NK-92 (cell line): ENCODE results near the gene ARGFX.
"Not testable (repeated sequence)": the region's sequence is repeated elsewhere in the genome, so short reads cannot be mapped to it uniquely, and the experiment has no call there.

Source experiments
- DNase-seq: peaks from one replicate; lab custom pipeline; 2025; ENCODE audit not compliant: unreplicated experiment; lab: John Stamatoyannopoulos, UW

ARGFX gene

DNA sequence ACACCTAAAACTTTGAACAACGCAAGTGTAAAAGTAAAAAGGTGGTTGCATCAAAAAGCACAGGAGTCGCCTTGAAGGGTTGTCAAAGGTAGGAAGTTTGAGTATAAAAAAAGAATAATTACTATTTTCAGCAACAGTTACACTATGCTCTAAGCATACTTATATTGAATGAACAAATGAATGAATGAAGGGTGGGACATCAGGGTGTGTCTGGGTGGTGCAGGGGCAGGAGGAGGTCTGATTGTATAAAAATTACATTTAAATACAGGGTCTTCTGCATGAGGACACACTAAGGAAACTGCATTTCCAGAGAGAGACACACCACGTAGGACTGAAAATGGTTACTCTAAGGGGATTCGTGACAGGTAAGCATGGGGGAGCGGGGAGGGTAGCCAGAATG lies at the start of gene ARGFX:
ARGFX (plus strand) TSS at position 301 of the 400 bp plus-strand sequence. CDS start 2,765 bp downstream, outside the sequence.
- DNase-seq, result no peak

- no peak for DNase-seq
Observed at GRCh38 chr3:121517953-121518655, 49.6 kb upstream of the ARGFX start.

DNA sequence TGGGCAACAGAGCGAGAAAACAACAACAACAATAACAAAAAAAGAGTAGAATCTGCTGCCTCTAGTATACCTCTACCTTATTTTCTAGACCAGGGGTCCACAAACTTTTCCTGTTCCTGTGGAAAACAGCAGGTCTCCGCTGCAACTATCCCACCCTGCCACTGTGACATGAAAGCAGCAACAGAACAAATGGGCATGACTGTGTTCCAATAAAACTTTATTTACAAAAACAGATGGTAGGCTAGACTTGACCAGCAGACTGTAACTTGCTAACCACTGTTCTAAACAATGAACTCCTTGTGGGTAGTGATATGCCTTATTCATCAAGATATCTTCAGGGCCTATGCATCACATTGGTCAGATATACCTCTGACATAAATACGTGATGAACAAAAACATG lies 47.2 kb upstream of the ARGFX start:
- DNase-seq, result no peak

DNA sequence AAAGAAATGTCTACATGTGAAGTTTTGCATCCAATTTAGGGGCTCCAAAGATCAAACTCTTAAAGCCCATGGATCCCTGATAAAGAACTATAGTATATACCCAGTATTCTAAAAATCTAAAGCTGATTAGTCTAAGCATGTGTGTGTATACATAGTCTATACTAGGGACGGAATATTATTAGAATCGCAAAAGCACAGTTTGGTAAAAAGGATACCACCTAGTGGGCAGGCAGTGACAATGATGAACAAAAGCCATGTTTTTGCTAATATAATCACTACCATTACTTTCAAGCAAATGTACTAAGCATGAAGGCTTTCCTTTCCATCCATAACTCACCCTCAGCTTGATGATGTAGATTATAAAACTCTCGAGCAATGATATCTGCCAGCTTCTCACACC lies 38.4 kb upstream of the ARGFX start:
- no peak for DNase-seq

DNA sequence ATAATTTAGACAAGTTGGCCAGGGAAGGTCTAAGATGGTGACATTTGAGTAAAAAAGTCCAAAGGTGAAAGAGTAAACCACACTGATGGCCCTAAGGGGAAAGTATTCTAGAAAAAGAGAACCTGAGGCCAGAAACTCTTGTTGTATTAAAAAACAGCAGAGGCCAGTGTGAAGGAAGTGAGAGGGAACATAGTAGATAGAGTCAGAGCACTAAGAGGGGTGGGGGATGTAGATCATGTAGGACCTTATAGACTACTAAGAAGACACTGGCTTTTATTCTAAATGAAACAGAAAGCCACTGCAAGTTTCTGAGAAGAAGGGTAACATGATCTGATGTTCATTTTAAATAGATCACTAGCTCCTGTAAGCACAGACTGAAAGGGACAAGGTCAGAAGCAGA lies 36.5 kb upstream of the ARGFX start:
- DNase-seq, result no peak

DNA sequence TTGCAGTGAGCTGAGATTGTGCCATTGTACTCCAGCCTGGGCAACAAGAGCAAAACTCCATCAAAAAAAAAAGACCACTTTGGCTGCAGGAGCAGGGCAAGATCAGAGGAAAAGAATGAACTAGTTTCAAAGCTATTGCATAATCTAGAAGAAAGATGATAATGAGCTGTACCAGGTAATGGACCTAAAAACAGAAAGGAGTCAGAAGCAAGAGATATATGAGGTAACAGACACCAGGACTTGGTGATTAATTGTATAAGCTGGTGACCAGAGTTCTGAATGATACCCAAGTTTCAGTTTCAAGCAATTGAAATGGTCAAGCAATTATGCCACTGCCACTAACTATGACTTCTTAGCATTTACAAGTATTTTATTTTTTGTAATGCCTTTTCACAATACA lies 24.8 kb upstream of the ARGFX start:
- DNase-seq, result no peak

- DNase-seq, result no peak
Observed at GRCh38 chr3:121545049-121545573, 22.6 kb upstream of the ARGFX start.

DNA sequence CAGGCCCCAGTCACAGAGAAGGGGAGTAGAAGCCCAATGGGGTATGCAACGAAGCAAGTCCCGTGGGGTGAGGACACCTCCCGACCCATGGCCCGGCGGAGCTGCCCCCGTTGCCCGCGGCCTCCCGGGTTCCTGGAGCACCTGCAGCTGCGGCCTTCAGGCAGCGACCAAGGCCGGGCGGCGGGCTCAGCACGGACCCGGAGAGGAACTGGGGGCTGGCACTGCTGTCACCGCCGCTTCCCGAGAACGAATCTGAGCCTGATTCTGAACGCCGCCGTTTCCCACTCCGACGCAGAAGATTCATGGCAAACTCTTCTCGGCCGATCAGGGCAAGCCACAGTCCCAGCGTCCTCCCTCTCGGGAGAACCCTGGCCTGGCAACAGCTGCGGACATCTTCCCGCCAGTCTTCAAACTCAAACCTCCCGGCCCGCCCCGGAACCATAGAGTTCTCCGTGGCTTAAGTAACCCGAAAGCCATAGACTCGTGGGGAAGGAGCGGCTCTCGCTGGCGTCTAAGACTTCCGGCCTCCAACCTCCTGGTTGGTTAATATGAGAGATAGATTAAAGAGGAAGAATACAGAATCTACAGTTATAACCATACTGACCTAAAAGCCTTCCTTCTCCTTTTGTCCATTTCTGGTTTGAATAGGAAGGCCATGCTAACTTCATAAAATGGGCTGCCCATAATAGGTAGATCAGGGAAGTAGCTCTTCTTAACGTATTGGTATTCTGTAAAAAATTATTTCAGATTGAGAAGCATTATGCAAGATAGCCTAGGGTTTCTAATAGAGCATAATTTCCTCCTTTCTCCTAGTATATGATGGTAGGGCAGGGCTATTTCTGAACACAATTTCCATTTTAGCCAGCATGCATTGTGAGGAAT lies 21.9 kb upstream of the ARGFX start, which contains the start of gene POLQ:
POLQ (minus strand) TSS at position 415 of the 882 bp plus-strand sequence; CDS start at position 304, 111 bp downstream.
- peak; percentile 4 for DNase-seq

- DNase-seq, result no peak
Observed at GRCh38 chr3:121552379-121552778, 15.4 kb upstream of the ARGFX start.

DNA sequence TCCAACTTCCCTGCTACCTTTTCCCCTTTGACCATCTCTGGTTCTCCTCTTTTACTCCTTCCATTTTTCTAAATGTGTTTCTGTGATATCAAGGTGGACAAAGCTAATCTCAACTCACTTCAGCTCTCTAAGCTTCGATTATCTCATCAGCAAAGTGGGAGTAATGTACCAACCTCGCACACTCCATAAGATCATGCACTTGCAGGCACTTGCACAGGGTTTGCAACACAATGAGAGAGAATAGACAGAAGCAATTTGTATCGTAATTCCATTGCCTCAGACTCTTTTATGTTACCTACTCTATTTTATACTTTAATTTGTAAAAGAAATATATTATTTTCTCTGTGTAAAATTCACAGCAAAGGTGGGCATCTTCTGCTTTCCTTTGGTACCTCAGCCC lies 15.0 kb upstream of the ARGFX start:
- DNase-seq, result no peak

DNA sequence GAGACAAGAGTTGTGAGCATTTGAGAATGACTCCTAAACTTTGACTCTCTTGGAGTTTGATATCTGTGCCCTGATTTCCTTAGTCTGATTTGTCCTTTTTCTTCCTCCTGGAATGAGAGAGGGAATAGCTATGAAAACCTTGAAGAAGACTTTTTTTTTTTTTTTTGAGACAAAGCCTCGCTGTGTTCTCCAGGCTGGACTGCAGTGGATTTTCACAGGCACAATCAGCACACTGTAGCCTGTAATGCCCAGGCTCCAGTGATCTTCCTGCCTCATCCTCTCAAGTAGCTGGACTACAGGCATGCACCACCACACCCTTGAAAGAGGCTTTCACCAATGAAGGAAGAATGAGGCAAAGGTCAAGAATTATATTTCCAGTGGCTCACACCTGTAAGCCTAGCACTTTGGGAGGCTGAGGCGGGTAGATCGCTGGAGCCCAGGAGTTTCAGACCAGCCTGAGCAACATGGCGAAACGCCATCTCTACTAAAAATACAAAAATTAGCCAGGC lies 10.3 kb upstream of the ARGFX start:
- no peak for DNase-seq

DNA sequence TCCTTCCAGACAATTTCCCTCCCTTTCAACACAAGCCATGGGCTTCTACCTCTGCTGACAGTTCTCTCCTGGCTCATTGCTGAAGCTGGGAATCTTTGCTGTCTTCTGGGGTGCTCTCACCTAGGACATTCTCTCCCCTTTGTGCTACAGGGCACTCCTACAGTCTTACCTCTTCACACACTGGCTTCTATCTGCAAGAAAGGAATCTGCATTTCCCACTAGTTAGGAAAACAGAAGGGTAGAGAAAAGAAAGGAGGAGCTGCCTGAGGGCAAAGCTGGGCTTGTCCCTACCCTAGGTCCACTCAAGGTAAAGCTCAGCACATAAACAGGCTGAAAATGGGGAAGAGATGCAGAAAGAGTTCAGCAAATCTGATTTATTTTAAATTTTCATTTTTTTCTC lies 5.6 kb upstream of the ARGFX start:
- DNase-seq, result no peak

DNA sequence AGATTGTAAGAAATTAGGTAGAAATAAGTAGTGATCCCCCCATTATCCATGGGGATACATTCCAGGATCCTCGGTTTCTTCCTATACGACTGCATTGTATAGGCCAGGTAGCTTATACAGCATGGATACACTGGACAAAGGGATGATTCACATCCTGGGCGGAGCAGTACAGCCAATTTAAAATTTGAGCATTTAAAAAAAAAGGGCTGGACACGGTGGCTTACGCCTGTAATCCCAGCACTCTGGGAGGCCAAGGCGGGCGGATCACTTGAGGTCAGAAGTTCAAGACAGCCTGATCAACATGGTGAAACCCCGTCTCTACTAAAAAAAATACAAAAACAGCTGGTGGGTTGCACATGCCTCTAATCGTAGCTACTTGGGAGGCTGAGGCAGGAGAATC lies 976 bp upstream of the ARGFX start:
- no peak for DNase-seq

- no peak for DNase-seq
Observed at GRCh38 chr3:121574449-121574848, 6.7 kb downstream of the ARGFX start.

GRCh38 chr3:121581691-121582090 lies 13.9 kb downstream of the ARGFX start:
- no peak for DNase-seq

DNA sequence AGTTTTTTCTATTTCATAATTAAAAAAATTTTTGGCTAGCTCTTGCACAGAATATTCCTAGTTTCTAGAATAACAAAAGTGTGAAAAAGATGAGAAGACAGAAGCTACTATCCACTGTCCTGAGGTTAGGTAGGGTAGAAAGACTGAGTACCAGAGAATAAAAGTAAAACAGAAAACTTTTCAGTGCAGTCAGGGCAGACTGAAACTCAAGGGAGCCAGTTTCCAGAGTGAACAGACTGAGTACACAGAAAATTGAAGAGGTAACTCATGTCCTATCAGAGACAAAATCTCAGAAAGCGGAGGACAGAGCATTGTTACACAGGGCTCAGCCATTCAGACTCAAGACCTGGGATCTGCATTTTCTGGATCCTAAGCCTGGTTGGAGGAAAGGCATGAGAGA lies 16.7 kb downstream of the ARGFX start:
- no peak for DNase-seq

- no peak for DNase-seq
Observed at GRCh38 chr3:121592856-121593702, 25.3 kb downstream of the ARGFX start, which contains the start of gene FBXO40. TSS of gene FBXO40 (plus strand) at chr3:121593379. CDS start at chr3:121620576, 27,197 bp downstream.

DNA sequence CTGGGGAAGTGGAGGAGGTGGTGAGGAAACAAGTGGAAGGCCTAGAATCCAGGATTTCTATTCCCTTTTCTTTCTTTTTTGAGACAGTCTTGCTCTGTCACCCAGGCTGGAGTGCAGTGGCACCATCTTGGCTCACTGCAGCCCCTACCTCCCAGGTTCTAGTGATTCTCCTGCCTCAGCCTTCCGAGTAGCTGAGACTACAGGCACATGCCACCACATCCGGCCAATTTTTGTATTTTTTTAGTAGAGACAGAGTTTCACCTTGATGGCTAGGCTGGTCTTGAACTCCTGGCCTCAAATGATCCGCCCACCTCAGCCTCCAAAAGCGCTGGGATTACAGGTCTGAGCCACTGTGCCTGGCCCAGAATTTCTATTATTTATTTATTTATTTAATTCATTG lies 26.1 kb downstream of the ARGFX start:
- not testable (repeated sequence) for DNase-seq

GRCh38 chr3:121594850-121595249 lies 27.1 kb downstream of the ARGFX start:
- no peak for DNase-seq

GRCh38 chr3:121595765-121596406 lies 28.1 kb downstream of the ARGFX start:
- DNase-seq, result no peak
